Stimulated activated CD8-positive, alpha-beta memory T cell treated with anti-CD3 and anti-CD28 coated beads, Interleukin-12 subunit alpha, Interleukin-12 subunit beta, amount 100 ng/mL, for 4 hours (primary cell): ENCODE results near the gene SLF2.
A peak's percentile ranks its signal among the peaks of the same experiment; 100 is the strongest.

Source experiments
- DNase-seq: peaks from one replicate; pipeline ENCODE4 v3.0.0-alpha.2; 2020; ENCODE audit warnings: low read depth

SLF2 gene

DNA sequence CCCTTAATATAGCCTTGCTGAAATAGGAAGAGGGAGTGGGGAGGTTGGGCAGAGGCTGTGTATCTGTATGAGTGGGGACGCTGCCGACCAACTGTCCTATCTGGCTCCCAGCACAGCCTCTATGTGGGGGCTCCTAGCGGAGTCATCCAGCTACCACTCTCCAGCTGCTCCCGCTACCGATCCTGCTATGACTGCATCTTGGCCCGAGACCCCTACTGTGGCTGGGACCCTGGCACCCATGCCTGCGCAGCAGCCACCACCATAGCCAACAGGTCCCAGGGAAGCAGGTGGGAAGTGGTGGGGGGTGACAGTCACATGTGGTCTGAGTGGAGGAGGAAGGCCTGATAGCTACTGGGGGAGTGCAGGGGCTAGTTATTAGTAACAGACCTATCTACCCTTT, 67.9 kb downstream of the SLF2 start:
- no peak for DNase-seq

DNA sequence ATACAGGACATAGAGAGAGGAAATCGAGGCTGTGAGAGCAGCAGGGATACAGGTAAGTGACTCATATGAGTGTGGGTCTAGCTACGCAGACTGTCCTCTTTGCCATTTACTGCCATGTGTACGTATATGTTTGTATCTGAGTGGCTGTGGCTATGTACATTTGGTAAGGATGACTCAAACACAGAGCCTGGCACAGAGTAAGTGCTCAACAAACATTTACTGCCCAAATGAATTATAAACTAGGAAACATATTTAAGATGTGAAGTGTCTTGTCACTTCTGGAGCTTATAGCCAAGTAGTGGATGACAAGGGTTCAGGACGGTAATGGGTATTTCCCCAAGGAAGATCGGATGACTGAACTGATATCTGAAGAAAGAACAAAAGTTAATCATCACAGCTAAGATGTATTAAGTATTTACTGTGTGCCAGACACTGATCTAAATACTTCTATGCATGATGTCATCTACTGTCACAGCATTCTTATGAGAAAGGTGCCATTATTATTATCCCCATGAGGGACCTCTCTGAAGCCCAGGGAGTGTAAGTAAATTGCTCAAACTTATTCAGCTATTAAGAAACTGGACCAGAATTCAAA, 68.5 kb downstream of the SLF2 start:
- DNase-seq: no peak

DNA sequence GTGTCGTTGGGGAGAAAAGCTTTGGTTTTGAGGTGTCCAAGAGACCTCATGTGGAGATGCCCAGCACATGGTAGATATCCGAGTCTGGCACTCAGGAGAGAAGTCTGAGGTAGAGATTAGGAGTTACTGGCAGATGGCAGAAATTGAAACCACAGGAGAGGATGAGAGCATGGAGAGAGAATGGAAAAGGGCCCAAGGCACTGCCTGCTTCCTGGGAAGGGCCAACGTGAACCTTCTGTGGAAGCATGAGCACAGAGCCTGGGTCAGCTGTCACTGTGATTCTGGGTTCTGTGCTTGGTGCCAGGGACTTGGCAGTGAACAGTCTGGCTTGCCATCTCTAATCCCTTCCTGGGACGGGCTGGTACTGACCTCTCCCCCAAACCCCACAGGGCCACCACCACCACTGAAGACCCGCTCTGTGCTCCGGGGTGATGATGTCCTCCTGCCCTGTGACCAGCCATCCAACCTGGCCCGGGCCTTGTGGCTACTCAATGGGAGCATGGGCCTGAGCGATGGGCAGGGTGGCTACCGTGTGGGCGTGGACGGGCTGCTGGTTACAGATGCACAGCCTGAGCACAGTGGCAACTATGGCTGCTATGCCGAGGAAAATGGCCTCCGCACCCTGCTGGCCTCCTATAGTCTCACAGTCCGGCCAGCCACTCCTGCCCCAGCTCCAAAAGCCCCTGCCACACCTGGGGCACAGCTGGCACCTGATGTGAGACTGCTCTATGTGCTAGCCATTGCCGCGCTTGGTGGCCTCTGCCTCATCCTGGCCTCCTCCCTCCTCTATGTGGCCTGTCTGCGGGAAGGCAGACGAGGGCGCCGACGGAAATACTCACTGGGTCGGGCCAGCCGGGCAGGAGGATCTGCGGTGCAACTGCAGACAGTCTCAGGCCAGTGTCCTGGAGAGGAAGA, 70.4 kb downstream of the SLF2 start:
- no peak for DNase-seq

DNA sequence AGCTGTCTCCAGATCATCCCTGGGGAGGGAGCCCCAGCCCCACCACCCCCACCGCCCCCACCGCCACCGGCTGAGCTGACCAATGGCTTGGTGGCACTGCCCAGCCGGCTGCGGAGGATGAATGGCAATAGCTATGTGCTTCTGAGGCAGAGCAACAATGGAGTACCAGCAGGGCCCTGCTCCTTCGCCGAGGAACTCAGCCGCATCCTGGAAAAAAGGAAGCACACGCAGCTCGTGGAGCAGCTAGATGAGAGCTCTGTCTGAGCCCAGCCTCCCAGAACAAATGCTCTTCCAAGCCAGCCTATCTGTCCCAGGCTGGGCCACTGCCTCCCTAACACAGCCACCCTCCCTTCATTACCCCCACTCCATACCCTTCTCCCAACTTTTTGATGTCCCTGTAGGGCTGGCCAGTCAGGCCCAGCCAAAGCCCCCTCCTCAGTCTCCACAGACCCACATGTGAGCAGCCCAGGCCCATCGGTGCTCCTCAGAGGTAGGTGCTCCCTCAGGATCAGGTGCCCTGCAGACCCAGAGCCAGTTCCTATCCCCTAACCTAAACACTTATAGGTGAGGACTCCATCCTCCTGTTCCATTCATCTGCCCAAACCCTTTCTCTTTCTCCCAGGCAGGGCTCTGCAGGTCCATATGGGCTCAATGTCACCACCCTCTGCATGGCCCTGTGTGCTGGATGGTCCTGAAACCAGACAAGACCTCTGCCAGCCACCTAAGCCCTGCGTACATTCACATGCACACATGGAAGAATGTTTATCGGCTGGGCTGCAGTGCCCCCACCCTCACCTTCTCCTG, 71.3 kb downstream of the SLF2 start:
- DNase-seq: no peak

DNA sequence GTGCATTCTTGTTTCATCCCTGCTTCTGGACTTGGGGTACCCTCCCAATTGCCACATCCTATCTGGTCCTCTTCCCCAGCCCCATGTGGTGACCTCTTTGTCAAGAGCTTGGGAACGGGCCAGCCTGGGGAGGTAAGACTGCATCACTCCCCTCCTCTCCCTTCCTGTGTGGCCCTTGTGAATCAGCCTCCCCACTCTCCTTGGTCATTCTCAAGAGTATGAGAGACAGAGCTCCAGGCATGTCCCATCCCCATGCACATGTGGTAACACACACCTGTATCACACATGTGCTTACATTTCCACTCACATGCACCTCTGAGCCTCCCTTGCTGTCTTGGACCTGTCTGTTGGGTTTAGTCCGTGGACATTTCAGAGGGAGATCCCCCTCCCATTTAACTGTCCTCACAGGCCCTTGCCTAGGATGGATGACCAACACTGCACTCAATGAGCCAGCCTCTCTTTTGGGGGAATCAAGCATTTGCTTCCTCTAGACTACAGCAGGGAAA, 72.0 kb downstream of the SLF2 start:
- no peak for DNase-seq

DNA sequence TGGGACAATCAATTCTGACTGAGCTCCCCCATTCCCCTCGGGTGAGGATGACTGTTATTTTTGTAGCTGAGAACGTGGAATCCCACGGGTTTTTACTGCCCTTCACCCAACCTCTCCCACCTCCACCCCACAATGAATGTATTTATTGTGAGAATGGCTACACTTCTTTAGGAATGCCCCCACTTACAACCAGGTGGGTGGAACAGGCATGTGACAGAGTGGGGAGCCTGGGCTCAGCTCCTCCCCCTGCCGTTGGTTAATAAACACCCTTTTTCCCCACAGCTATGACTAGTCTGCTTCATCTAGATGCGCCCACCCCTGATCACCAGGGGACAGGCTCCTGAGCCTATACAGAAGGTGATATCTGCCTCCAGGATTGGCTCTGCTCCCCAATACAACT, 72.6 kb downstream of the SLF2 start:
- no peak for DNase-seq

DNA sequence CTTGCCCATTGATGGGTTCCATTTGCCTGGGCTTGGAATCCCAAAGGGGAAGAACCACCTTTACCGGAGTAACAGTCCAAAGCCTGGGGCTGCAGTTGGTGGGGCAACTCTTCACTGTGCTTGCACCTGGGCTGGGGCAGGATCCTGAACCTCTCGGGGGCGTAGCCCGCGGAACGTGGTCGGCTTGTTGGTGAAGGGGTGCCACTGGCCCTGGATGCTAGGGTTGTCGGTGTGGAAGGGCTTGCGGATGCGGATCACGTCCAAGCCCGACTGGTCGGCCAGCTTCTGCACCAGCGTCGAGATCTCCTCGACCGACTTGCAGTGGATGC, 73.8 kb downstream of the SLF2 start:
- DNase-seq: no peak

DNA sequence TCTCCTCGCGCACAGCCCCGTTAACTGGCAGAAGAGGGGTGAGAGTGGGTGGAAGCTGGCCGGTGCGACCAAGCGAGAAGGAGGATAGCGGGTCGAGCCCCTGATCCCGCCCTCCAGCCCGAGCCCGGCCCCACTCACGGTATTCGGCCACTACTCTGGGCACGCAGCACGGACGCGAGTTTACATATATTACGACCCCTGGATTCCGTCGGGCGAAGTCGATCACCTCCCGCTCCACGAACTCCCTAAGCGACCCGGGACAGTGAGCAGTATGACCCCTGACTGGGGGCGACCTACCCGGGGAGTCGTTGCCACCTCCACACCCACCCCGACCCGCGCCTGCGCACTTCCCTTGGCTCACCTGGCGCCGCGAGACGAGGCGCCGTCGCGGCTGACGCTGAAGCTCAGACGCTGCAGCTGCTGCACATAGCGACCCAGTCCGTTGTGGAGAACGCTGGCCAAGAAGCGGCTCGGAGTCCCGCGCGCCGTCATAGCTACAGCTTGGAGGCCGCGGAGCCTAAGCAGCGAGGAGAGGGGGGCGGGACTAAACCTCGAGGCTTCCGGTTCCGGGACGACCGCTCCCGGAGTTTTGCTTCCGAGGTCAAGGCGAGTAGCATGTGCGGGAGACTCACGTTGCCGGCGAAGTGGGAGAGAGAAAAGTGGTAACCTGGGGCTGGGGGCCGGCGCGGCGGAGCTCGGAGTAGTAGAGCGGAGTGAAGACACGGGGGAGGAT, 74.4 kb downstream of the SLF2 start, which contains the start of the genes MRPL43 and TWNK:
MRPL43 (minus strand) TSS at position 546 of the 733 bp plus-strand sequence; CDS start at position 492, 54 bp downstream.
TWNK (plus strand) TSS at position 592 of the 733 bp plus-strand sequence. CDS start 668 bp downstream, outside the sequence.
- peak; percentile 72 for DNase-seq

DNA sequence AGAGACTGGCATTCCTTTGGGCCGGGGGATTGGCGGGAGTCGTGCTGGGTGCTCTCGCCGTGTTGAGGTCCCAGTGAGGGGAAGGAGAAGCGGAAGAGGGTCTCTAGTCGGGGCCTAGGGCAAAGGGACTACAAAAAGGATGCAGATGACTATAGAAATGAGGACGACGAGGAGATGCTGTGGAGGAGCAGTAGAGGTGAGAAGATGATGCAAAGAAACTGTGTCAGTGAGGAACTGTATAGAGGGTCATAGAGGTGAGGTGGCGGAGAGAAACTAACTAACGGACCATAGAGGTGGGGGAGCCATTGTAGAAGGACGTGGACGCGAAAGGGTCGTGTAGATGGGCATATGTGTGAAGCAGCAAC, 74.9 kb downstream of the SLF2 start:
- no peak for DNase-seq

DNA sequence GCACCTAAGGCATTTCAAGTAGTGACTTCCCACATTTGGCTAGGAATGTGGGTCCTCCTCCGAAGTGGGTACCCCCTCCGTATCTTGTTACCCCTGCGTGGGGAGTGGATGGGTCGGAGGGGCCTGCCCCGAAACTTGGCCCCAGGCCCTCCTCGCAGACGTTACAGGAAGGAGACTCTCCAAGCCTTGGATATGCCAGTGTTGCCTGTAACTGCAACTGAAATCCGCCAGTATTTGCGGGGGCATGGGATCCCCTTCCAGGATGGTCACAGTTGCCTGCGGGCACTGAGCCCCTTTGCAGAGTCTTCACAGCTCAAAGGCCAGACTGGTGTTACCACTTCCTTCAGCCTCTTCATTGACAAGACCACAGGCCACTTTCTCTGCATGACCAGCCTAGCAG, 75.4 kb downstream of the SLF2 start:
- no peak for DNase-seq

DNA sequence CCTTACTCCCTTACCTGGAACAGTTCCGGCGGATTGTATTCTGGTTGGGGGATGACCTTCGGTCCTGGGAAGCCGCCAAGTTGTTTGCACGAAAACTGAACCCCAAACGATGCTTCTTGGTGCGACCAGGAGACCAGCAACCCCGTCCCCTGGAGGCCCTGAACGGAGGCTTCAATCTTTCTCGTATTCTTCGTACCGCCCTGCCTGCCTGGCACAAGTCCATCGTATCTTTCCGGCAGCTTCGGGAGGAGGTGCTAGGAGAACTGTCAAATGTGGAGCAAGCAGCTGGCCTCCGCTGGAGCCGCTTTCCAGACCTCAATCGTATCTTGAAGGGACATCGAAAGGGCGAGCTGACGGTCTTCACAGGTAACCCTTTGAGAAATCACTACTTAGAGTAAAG, 76.3 kb downstream of the SLF2 start:
- DNase-seq: no peak

DNA sequence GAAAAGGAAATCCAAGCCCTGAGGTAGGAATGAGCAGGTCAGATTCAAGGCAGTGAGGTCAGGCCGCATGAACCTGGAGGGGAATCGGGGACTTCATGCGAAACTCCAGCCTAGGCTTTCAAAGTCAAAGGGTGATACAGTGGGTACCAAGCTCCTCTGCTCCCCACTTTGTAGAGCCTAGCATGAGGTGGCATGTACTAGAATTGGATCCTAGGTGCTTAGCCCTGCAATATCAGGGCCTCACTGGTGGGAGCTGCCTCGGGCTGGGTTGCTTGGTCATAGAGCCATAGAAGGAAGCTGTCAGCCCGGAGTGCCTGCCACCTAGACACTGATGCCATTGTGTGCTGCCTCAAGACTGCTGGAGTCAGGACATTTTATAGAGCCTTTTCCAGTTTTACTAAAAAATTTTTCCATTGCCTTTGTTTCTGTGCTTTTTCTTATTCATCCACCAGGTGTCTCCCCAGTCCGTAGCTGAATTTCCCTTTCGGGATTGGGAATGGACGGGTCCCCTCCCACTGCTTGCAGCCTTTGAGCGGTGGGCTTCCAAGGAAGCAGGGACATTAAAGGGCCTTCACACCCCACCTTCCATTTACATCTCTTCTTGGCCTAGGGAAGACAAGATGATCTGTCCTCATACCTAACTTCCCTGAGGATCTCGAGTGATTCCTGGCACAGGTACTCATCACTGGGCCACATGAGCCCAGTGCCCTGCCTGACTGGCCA, 81.4 kb downstream of the SLF2 start:
- DNase-seq: no peak

DNA sequence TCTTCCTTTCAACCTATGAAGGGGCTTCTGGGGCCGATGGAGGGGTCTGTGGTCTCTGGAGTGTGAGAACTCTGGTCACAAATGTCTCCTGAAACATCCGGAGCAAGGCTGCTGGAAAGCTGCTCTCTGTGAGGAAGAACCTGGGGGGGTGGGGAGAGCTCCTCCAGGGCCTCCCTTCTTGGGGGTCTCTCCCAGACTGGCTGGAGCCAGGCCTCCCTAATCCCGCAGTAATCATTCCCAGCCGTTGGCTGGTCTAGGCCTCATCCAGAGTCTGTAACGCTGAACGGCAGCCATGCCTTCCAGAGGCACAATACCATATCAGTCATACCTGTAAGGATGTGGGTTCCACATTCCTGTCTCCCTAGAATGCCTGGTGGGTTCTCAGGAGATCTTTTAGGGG, 82.4 kb downstream of the SLF2 start:
- no peak for DNase-seq

DNA sequence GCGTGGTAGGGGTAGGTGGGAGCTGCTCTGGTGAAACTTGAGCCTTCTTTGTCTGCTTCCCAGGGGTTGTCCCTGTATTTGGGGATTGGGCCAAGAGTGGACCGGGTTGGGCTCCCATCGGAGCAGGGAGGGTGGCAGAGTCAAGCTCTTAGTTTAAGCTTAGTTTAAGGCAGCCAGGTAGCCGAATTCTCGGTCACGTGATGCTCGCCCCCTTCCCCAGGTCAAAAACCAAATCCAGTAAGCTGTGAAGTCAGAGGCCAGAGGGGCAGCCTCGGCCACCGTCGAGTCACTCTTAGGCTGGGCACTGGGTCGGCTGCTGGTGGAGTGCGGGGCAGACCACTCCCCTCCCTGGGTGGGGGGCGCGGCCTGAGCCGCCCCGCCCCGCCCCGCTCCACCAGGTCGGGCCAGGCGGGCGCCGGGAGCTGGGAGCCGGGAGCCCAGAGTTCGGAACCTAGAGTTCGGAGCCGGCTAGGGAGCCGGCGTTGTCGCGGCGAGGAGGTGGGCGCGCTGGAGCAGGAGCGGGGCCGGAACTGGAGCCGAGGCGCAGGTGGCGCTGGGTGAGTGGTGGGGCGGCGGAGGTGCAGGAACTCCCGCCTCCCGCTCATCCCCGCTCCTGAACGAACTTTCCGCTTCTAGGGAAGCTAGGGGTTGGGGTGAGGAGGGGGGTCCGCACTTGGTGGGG, 84.1 kb downstream of the SLF2 start:
- no peak for DNase-seq

DNA sequence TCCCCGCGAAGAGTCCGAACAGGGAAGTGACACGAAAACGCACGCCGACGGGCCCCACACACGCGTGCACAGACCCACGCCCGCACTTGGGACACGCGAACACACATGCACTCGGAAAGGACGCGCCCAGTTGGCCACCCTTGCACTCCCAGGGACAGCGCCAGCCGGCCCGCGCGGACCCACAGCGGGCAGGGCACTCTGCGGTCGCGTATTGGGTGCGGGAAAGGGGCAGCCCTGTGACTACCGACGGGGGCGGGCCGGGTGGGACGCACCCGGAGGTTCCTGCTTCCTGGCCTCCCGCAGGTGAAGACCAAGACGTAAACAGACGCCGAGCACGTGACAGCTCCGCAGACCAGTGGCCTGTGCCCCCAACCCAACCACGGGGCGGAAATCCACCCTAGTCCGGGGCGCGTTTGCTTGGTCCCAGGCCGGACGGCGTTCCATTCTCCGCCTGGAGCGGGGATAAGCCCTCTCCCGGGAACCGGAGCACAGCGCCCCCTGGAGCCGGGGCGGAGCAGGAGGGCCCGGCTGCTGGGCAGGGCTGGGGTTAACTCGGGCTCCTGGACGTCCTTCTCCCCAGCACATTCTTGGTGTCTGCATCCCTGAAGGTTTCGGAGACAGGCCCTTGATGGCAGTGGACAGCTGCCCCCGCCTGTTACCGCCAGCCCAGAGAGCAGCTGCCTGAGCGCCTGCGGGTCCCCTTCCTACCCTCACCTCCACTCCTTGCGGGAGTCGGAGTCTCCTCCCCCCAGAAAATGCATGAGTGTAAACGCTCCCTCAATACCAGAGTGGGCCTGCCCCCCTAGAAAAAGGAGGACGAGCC, 84.8 kb downstream of the SLF2 start:
- DNase-seq: peak; percentile 54

DNA sequence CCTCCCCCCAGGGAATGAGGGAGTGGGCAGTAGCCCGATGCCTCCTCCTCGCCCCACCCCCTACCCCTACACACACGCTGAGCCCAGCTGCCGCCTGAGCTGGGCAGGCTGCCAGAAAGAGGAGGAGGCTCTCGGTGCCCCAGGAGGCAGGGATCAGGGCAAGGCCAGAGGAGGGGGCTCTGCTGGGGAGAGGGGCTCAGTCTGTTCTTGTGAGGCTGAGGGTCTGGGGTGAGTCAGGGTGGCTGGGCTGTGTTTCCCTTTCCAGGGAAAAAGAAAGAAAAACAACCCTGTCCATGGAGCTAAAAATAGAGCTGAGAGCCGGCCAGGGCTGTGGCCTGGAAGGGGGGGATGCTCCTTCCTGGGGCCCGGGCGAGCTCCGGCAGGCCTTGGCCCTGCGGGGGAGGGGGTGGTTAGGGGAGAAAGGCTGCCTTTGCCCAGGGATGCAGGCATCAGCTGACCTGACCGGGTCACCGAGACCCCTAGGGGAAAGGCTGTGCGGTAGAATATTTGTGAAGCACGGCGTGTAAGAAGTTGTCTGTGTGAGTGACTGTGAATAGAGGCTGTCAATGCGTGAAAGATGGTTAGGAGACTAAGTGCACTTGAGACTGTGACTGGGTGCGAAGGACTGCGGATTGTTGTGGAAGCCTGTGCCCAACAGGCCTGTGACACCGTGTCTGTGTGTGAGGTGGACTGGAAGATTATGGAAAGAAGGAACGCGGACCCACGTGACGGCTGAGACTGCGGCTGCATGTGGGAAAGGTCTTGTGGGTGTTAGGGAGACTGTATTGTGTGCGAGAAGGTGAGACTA, 85.6 kb downstream of the SLF2 start:
- peak; percentile 35 for DNase-seq

DNA sequence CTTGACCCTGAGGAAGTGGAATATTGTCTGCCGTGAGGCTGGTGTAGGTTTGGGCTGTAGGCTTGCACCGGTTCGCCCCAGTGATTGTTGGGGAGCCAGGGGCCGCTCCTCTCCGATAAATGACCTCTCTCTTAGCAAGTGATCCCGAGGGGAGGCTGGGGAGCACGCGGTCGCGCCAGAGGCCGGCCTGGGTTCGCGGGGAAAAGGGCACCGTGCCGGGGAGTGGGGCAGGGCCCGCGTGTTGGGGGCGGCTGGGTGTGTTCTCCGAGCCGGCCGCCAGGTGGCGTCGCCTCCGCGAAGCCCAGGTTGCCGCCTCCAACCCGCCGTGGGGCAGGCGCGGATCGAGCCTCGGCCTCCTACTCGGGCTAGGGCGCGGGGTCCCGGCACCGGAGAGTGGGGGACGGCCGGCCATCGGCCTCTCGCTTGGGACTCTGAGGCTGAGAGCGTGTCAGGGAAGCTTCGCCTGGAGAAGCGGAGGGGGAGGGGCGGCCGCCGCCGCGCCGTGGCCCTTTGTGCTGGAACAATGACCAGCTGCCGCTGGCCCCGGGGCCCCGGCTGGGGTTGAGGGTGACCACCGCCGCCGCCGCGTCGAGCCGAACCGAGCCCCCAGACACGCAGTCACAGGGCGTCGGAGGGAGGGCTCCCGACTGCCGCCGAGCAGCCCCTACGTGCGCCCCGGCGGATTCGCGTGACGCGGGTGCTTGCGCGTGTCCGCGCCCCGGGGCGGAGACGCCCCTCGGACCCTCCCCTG, 86.4 kb downstream of the SLF2 start:
- DNase-seq: peak; percentile 71

DNA sequence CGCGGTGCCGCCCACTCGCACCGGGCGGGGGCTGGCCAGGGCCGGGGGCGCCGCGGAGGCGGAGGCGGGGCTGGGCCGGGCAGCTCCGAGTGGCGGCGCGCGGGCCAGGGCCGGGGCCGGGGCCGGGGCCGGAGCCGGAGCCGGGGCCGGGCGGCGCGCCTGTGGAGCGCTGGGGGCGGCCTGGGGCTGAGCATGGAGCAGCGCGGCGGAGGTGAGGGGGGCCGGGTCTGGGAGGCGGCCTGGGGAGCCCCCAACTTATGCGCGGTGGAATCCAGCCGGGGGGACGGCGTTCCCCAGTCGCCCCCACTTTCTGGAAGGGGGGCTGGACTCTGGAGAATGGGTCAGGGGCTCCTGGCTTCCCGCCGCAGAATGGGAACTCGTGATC, 87.0 kb downstream of the SLF2 start, which contains the start of gene LZTS2:
LZTS2 (plus strand) TSS at position 67 of the 385 bp plus-strand sequence. CDS start 2,731 bp downstream, outside the sequence.
- DNase-seq: no peak
